GM12872 (cell line): ENCODE data around the gene COG1.
A peak's percentile ranks its signal among the peaks of the same experiment; 100 is the strongest.

Experiments used
- TF ChIP-seq, protein P1 (sequence below): IDR thresholded peaks from 3 replicates; pipeline ENCODE4 v1.5.1; 2011; ENCODE audit warnings: low read depth, mild to moderate bottlenecking, low read length, moderate library complexity; ENCODE audit not compliant: insufficient read depth

Gene COG1

DNA sequence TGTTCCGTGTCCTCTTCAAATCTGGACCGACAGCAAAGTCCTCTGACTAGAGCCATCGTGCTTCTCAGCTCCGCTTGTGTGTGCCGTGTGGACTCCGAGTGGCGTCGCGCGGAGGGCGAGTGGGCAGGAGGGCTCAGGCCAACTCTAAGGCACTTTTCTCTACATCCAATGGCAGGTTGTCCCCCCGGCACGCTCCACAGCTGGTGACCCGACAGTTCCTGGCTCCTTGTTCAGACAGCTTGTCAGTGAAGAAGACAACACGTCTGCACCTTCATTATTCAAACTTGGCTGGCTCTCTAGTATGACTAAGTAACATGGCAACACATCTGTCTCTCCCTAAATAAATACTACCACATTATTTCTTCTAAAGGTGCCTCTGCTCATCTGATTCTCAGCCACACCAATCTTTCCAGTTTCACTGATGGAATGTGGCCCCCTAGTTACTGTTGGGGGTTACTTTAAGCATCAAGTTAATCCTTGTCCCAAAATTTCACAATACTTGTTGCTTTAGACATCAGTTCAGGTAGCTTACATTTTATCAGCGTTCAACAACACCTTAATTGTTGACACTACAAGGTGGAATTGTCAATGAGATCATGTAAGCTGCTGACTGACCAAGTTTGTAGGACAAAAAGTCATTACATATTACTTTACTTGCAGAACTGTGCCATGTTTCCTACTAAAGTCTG is 15.4 kb downstream of the COG1 start:
- TF ChIP-seq, protein P1, sequence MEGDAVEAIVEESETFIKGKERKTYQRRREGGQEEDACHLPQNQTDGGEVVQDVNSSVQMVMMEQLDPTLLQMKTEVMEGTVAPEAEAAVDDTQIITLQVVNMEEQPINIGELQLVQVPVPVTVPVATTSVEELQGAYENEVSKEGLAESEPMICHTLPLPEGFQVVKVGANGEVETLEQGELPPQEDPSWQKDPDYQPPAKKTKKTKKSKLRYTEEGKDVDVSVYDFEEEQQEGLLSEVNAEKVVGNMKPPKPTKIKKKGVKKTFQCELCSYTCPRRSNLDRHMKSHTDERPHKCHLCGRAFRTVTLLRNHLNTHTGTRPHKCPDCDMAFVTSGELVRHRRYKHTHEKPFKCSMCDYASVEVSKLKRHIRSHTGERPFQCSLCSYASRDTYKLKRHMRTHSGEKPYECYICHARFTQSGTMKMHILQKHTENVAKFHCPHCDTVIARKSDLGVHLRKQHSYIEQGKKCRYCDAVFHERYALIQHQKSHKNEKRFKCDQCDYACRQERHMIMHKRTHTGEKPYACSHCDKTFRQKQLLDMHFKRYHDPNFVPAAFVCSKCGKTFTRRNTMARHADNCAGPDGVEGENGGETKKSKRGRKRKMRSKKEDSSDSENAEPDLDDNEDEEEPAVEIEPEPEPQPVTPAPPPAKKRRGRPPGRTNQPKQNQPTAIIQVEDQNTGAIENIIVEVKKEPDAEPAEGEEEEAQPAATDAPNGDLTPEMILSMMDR: no peak

DNA sequence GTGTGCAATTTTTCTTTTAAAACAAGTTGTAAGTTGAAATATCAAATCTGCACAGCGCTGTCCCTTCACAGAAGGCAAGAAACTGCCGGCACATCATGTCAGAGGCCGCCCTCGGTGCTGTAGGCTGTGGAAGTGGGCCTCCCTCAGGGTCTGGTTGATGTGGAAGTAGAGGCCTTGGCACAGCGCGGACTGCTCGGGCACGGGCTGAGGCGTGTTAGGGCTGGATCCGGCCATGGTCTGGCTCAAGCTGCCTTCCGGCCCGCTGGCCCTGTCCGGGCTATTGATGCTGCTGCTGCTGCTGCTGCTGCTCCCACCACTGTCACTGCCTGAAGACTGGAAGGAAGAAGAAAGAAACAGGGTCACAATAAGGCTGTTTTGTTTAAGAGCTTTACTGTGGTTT is 16.6 kb downstream of the COG1 start:
- TF ChIP-seq, protein P1: no peak

GRCh38 chr17:73210002-73210678 is 17.3 kb downstream of the COG1 start:
- TF ChIP-seq, protein P1: peak; percentile 28; the same call in 1 of the 3 replicates

DNA sequence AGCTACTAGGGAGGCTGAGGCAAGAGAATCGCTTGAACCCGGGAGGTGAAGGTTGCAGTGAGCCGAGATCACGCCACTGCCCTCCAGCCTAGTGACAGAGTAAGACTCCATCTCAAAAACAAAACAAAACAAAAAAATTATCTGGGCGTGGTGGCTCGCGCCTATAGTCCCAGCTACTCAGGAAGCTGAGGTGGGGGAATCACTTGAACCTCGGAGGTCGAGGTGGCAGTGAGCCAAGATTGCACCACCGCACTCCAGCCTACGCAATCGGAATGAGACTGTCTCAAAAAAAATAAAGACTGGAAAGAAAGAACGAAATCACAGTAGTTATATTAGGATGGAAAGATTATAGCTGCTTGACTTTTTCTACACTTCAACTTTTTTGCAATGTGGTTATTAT is 18.9 kb downstream of the COG1 start:
- TF ChIP-seq, protein P1: no peak

- TF ChIP-seq, protein P1: no peak
Measured at GRCh38 chr17:73214008-73214407, 21.2 kb downstream of the COG1 start.

DNA sequence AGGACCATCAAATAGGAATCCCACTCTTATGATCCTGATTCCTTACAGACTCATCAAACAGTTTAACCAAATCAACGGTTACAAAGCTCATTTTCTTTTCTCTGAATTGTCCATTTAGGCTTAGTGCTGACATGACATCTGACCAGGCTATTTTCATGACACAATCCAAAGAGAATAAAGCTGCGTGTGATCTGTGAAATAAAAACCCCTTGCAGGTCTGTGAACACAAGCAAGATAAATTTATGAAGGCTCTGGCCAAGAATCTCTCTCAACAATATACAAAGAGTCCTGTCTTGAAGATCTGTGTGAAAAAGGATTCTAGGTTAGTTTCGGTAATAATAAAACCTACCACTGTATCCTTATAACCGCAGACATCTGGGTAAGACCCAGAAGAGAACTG is 22.0 kb downstream of the COG1 start:
- TF ChIP-seq, protein P1: no peak

DNA sequence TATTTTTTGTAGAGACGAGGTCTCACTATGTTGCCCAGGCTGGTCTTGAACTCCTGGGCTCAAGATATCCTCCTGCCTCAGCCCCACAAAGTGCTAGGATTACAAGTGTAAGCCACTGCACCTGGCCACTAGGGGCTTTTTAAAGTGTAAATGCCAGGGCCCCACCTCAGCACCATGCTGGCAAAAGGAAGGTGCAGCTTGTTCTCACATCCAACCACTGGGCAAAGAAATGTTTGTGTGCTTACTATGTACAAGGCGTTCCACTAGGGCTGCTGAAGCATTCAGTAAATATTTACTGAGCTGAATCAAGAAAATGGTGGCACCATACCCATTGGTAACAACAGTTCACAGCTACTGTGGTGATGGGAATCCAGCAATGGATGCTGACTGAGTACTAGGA is 22.6 kb downstream of the COG1 start:
- TF ChIP-seq, protein P1: peak; percentile 41
